Measurements from ENCODE around the gene SLC15A3.

Gene SLC15A3

DNA sequence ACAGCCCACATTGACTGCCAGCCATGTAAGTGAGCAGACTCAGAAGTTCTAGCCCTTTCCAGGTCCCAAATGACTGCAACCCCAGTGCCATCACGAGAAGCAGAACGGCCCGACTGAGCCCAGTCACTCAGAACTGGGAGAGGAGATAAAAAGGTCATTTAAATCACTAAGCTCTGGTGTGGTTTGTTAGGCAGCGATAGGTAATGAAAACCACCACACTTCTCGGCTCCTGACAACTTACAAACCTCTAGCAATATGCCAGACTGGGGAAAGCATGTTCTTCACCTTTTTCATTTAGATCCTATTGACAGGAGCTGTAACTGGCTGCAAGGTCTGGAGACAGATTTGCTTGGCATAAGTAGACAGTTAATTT, 6.7 kb downstream of the SLC15A3 start:
- no peak for DNase-seq (ENCODE audit: low spot score)

DNA sequence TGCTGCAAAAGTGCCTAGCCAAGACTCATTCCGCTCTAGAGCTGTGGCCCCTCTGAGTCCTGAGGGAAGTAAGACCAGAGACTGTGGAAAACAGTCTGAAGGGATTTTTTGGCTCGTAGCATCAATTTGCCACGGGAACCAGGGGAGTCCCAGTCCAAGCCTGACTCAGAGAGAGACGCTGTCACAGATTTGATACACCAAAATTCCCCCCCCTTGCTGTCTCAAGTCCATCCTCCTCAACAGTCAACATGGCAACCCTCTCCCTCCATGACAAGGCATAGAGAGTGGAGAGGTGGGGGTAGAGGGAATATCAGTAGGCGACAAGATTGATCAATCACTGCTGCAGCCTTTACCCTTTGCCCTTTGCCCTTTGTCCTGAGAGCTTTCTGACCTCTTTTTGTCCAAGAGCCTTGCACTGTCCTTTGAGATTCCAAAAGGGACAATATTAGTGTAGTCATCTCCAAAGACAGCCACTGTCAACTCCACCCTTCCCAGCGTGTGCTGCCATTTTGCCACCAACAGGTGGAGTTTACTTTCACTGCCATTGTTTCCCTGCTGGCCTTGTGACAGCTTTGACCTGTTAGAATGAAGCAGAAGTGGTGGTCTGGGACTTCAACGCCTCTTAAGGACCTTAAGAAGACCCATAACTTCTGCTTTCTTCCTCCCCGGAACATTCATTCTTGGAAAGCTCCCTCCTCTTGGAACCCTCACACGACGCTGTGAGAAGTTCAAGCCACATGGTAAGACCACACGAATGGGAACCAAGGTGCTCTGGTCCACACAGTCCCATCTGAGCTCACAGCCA, 7.3 kb downstream of the SLC15A3 start:
- DNase-seq (ENCODE audit: low spot score), result no peak

DNA sequence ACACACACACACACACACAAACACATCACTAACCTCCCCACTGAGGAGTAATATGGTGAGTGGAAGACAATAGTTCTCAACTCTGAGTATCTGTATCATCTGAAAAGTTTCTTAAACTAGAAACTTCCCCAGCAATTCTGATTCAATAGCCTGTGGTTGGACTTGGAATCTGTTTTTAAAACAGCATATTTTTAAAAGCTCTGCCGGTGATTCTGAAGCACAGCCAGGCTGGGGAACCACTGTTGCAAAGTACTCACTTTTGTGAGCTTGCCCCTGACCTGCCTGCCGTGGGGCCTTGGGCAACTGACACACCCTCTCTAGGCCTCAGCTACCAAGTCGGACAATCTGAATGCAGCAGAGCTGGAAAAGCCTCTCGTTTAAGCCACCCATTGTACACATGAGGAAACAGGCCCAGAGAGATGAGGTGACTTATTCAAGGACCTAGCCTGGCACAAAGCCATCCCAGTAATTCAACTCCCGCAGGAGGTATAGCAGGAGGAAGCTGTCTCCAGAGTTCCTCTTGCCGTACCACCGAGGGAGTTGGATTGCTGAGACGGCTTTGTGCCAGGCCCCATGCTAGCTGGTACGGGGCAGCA, 8.9 kb downstream of the SLC15A3 start:
- no peak for DNase-seq (ENCODE audit: low spot score)

DNA sequence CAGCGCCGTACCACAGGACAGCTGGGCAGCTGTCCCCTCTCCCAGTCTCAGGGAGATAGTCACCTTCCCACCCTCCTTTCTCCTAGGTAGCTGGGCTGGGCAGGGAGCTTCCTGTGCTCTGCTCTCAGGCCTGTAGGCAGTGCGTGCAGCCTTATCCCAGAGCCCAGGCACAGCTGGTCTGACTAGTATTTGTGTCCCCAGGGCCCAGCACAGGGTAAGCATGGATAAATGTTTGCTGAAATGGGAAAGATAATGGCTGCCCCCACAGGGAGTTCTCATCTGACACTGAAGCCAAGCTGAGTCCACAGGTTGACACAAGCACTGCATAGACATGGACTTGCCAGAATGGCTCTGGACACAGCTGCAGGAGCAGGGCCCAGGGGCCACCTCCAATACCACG, 9.8 kb downstream of the SLC15A3 start:
- DNase-seq (ENCODE audit: low spot score), result no peak

DNA sequence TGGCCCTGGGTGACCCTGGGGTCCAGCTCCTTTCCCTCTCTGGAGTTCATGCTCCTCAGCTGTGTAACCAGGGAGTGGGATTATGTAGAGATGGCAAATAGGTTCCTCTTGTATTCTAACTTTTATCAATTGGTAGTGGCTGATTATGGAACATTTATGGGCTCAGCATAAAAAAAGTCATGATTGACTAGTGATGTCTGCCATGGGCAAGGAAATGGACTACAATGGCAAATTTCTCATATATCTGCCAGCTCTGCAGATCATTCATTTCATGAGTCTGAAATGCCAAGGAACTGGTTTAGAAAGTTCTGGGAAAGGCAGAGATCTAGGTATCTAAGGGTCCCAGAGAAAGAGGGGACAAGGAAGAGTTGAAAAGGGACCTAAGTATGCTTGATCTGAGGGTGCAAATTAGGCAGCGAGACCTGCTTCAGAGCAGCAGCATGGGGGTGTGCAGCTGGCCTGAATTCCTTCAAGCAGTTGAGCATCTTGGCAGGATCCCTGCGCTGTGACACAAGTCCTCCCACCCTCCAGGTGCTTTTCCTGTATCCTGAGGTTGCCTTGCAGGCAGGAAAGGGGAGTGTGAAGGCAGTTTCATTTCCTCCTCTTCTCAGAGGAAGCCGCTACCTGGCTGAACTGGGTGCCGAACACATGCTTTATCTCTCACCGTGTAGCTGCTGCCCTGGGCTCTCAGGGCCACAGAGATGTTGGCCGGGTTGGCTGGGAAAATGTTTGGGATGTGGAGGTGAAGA, 10.4 kb downstream of the SLC15A3 start:
- DNase-seq (ENCODE audit: low spot score), result no peak

DNA sequence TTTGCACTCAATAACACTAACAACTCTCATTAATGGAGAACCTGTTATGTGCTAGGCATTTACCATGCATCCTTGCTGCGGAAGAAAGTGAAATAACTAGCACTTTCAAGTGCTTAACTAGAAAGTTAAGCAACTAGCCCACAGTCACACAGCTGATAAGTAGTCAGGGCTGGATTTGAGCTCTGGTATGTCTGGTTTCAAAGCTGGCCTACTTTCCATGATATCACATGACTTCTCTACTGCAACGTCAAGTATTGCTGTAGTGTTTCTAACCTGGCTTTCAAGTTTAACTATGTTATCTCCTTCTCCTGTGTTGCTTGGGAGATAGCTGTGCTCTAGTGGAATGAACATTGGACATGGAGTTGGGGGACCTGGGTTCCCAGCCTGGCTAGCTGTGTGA, 12.1 kb downstream of the SLC15A3 start:
- DNase-seq (ENCODE audit: low spot score), result no peak

DNA sequence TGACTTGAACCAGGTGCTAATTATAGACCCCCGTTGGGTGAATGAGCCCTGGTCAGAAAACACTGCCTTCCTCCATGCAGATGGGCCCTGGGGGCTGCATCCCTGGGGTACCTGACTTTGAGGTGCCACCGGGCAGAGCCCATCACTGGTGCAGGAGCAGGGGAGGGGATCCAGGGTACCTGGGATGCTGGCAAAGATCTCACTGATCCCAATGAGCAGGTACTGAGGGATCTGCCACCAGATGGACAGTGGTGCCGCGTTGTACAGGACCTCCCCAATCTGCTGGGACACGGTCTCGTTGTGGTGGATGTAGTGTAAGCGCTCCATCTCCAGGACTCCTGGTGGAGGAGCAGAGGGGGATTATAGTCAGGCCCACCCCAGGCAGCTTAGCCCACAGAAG, 12.7 kb downstream of the SLC15A3 start:
- DNase-seq (ENCODE audit: low spot score), result no peak

DNA sequence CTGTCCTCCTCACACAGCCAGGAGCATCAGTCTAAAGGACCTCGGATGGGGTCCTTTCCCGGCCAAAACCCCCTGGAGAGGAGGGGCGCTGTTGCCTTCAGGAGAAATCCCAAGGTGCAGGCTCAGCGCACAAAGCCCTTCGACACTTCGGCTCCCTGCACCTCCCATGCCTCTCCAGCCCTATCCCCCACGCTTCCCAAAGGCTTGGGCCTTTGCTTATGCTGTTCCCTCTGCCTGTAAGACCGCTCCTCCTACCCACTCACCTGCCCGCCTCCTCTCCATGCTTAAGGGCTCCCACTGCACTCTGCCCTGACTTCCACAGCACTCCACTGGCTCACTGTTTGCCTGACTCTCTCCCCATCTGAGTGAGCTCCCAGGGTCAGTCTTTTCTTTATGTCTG, 13.5 kb downstream of the SLC15A3 start:
- DNase-seq (ENCODE audit: low spot score), result no peak

DNA sequence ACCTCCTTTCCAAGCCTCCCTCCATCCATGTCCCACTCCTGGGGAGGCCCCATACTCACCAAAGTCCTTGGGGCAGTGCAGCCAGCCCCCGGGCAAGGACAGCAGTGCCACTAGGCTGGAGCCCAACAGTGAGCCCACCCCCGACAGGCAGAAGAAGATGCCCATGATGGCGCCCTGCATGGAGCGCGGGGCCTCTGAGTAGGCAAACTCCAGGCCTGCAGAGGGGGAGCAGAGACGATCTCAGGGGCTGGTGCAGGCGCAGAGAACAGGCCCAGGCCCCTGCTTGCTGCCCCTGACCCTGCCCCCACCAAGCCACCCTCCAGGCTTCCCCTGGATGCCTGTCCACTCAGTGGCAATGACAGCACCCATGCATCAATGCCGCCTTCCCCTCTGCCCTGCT, 14.2 kb downstream of the SLC15A3 start:
- no peak for DNase-seq (ENCODE audit: low spot score)

DNA sequence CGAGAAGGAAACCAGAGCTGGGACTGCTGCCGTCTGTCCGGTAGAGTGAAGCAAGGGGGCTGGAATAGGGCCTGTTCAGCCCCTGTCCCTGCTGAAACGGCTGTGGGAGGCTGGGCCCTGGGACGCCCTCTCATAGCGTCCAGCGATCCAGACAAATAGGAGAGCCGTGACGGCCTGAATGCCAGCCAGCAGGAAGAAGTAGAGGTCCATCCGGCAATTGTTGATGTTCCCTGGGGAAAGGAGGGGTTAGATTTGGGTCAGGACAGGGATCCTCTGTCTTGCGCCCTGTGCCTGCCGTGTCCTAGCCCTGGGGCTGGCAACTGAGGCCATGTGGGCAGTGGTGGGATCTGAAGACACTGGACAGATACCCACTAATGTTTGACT, 14.8 kb downstream of the SLC15A3 start:
- no peak for DNase-seq (ENCODE audit: low spot score)

DNA sequence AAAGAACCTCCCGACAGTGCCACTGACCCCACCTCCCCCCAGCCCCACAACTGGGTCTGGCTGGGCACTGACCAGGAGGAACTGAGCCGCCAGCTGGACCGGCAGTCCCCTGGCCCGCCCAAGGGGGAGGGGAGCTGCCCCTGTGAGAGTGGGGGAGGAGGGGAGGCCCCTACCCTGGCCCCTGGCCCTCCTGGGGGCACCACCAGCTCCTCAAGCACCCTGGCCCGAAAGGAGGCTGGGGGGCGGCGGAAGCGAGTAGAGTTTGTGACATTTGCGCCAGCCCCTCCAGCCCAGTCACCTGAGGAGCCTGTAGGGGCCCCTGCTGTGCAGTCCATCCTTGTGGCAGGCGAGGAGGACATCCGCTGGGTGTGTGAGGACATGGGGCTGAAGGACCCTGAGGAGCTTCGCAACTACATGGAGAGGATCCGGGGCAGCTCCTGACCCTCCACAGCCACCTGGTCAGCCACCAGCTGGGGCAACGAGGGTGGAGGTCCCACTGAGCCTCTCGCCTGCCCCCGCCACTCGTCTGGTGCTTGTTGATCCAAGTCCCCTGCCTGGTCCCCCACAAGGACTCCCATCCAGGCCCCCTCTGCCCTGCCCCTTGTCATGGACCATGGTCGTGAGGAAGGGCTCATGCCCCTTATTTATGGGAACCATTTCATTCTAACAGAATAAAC, 15.4 kb downstream of the SLC15A3 start:
- DNase-seq (ENCODE audit: low spot score), result no peak

DNA sequence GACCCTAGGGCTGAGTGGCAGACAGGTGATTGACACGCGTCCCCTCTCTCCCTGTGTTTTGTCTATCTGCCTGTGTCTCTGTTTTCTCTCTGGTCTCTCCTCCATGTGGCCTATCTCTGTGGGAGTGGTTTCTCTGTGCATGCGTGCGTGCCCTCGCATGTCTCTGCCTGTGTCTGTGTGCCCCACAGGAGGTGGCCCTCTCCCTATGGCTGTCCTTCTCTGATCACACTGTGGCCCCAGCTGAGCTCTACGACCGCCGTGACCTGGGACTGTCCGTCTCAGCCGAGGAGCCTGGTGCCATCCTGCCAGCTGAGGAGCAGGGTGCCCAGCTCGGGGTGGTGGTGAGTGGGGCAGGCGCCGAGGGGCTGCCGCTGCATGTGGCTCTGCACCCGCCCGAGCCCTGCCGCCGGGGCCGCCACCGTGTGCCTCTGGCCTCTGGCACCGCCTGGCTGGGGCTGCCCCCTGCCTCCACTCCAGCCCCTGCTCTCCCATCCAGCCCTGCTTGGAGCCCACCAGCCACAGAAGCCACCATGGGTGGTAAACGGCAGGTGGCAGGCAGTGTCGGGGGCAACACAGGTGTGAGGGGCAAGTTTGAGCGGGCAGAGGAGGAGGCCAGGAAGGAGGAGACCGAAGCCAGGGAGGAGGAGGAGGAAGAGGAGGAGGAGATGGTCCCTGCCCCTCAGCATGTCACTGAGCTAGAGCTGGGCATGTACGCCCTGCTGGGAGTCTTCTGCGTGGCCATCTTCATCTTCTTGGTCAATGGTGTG, 16.1 kb downstream of the SLC15A3 start:
- DNase-seq (ENCODE audit: low spot score), result no peak

DNA sequence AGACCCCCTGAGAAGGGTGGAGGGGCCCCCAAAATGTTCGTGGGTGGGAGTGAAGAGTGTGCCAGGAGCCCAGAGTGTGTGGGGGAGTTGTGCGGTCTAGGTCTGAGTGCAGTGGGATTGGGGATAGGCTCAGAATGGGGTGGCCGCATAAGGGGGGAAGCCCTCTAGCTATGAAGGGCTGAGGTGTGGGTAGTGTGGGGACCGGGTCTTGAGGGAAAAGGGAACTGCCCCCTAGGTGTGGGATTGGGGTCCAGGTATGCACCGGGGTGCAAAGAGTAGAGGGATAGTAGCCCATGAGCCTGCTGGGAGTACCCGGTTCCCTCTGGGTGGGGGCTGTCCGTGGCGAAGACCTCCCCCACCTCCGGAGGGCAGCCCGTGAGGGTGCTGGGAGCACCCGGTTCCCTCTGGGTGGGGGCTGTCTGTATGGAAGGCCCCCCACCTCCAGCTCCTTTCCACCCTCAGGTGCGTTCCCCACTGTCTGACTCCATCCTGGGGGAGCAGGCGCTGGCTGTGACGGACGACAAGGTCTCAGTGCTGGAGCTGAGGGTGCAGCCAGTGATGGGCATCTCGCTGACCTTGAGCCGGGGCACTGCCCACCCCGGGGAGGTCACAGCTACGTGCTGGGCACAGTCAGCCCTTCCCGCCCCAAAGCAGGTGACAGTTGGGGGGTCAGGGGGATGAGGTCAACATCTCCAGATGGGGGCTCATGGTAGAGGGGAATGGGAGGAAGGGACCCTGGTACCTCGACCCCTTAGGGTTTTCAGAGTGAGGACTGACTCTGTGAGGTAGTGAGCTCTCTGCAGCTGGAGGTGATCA, 17.0 kb downstream of the SLC15A3 start:
- DNase-seq (ENCODE audit: low spot score), result no peak

DNA sequence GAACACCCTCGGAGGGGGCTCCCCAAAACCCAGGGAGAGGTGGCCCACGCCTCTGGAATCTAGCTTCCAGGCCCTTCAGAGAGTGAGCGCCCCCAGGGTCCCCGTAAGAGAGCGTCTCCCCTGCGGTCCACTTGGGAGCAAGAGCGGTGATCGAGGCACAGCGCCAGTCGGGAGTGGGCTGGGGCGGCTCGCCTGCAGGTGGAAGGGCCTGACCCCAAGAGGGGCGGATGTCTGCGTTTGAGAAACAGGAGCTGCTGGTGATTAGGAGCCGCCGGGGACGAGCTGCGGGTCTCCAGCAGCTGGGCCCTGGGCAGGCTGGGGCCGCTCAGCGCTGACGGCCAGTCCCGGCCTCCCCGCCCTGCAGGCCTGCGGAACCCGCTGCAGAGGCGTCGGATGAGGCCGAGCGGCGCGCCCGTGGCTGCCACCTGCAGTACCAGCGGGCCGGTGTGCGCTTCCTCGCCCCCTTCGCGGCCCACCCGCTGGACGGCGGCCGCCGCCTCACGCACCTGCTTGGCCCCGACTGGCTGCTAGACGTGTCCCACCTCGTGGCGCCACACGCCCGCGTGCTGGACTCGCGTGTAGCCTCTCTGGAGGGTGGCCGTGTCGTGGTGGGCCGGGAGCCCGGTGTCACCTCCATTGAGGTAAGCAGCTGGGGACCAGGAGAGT, 17.7 kb downstream of the SLC15A3 start:
- no peak for DNase-seq (ENCODE audit: low spot score)

DNA sequence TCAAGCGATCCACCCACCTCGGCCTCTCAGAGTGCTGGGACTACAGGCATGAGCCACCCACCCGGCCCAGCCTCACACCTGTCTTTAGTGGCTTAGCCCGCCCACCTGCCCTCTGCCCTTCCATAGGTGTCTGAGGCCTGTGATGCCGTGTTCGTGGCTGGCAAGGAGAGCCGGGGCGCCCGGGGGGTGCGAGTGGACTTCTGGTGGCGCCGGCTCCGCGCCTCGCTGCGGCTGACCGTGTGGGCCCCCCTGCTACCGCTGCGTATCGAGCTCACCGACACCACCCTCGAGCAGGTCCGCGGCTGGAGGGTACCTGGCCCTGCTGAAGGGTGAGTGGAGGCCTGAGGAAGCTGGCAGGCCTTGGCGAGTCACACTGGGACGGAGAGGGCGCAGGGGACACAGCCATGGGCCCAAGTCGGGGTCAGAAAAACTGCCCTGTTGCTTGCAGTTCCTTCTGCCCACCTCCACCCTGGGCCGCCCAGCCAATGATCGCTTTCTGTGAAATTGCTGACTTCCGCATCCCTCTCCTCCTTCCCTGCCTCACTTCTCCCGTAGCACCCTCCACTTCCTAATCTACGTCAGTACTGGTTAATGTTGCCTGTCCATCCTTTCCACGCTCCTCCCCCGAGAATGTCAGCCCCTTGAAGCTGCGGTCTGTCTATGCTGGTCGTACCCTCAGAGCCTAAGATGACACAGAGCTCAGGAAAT, 18.4 kb downstream of the SLC15A3 start:
- no peak for DNase-seq (ENCODE audit: low spot score)

DNA sequence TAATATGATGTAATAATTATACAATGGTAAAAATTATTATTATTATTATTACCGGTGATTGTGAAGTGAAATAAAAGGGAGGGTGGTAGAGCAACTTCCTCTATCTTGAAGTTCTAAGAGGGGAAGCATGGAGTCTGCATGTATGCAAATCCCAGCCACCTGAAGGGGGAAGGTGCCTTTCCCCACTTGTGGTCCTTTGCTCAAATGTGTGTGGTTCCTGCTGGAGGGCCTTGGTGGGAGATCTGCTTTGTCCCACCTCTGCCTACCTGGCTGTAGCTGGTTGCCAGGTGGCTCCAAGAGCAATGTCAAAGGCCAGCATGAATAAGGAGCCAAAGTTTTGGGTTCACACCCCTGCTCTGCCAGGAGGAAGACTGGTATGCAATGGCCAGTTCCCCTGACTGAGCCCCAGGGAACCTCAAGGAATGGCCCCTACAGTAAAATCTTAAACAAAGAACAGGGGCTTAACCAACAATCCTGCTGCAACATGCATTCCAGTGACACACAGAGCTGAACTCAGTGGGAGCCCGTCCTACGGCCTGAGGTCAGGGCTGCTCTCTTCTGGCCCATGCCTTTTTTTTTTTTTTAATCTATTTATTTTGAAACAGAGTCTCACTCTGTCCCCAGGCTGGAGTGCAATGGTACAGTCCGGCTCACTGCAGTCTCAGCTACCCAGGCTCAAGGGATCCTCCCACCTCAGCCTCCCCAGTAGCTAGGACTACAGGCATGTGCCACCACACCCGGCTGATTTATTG, 19.2 kb downstream of the SLC15A3 start:
- DNase-seq (ENCODE audit: low spot score), result no peak

DNA sequence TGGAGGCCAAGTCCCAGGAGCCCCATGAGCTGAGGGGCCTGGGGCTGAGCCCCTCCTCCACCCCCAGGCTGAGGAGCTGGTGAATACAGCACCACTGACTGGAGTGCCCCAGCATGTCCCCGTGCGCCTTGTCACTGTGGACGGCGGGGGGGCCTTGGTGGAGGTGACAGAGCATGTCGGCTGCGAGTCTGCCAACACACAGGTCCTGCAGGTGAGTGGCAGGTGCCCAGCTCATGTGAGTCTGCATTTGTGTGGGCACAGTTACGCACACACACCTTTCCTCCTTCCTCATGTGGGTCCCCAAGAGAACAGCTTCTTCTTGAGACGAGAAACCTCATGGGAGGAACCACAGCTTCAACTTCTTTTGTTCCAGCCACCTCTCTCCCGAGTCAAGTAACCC, 20.1 kb downstream of the SLC15A3 start:
- DNase-seq (ENCODE audit: low spot score), result no peak

DNA sequence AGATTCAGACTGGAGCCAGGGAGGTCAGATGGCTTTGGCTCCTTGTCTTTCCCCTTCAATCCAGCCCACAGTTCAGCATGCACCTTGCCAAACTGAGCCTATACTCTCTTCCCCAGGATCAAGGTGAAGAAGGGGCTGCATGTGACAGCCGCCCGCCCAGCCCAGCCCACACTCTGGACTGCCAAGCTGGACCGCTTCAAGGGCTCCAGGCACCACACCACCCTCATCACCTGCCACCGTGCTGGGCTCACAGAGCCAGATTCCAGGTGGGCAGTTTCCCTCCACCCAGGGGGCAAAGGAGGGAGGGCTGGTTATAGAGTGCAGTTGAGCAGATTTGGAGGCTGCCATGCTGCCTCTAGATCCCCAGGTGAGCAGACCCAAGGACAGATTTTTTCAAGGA, 21.6 kb downstream of the SLC15A3 start:
- no peak for DNase-seq (ENCODE audit: low spot score)

DNA sequence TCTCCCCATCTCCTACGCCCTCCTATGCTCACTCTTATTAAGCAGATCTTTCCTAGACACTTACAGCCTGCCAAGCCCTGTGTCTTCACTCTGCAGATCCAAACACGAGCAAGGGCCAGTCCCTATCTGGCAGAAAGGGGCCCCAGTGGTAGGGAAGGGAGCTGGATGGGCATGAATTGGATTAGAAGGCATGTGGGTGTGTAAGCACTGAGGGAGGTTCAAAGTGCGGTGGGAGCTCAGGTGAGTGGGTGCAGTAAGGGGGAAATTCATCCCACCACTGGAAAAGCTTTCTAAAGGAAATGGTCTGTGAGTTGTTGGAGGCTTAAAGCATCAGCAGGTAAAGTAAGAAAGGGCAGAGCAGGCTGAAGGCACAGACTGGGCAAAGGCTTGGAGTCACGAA, 22.2 kb downstream of the SLC15A3 start:
- DNase-seq (ENCODE audit: low spot score), result no peak

All from left forelimb (tissue), 1 donor.